Cardiac fibroblast (primary cell): ENCODE measurements around the gene CABLES1.
"Not testable (repeated sequence)": the region's sequence is repeated elsewhere in the genome, so short reads cannot be mapped to it uniquely, and the experiment has no call there.

Experiments used
- DNase-seq, 2 donors: peaks; one replicate each; pipeline versions ENCODE4 v3.0.0 to v3.0.0-alpha.2; 2010; ENCODE audit warnings: low read depth in 2 of 2
- H3K4me3 ChIP-seq, 2 donors: replicated peaks in 1 of 2; 1 replicate in 1 of 2; 2 replicates in 1 of 2; pipeline ENCODE4 v1.5.1; 2011; ENCODE audit warnings: low read depth in 2 of 2, low read length in 2 of 2, mild to moderate bottlenecking in 2 of 2, moderate library complexity in 1 of 2
- TF ChIP-seq, protein P1 (sequence below): IDR thresholded peaks from one replicate; pipeline ENCODE4 v1.5.1; 2011; ENCODE audit warnings: low read depth, mild to moderate bottlenecking, low read length, inconsistent platforms

Gene CABLES1

DNA sequence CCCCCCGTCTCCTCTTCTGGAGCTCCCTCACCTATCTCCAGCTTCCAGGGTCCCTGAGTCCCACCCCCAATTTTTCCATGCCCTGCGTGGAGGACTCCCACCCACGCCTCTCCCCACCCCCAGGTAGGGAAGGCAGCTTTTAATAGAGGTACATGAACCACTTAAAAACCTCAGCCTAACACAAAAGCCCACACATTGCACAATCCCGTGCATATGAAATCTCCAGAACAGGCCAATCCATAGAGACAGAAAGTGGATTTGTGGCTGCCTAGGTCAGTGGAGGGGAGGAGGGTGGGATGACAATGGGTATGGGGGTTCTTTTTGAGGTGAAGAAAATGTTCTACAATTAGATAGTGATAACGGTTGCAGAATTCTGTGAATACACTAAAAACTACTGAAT is 145.6 kb downstream of the CABLES1 start:
- DNase-seq: no peak
- TF ChIP-seq, protein P1, sequence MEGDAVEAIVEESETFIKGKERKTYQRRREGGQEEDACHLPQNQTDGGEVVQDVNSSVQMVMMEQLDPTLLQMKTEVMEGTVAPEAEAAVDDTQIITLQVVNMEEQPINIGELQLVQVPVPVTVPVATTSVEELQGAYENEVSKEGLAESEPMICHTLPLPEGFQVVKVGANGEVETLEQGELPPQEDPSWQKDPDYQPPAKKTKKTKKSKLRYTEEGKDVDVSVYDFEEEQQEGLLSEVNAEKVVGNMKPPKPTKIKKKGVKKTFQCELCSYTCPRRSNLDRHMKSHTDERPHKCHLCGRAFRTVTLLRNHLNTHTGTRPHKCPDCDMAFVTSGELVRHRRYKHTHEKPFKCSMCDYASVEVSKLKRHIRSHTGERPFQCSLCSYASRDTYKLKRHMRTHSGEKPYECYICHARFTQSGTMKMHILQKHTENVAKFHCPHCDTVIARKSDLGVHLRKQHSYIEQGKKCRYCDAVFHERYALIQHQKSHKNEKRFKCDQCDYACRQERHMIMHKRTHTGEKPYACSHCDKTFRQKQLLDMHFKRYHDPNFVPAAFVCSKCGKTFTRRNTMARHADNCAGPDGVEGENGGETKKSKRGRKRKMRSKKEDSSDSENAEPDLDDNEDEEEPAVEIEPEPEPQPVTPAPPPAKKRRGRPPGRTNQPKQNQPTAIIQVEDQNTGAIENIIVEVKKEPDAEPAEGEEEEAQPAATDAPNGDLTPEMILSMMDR: no peak

DNA sequence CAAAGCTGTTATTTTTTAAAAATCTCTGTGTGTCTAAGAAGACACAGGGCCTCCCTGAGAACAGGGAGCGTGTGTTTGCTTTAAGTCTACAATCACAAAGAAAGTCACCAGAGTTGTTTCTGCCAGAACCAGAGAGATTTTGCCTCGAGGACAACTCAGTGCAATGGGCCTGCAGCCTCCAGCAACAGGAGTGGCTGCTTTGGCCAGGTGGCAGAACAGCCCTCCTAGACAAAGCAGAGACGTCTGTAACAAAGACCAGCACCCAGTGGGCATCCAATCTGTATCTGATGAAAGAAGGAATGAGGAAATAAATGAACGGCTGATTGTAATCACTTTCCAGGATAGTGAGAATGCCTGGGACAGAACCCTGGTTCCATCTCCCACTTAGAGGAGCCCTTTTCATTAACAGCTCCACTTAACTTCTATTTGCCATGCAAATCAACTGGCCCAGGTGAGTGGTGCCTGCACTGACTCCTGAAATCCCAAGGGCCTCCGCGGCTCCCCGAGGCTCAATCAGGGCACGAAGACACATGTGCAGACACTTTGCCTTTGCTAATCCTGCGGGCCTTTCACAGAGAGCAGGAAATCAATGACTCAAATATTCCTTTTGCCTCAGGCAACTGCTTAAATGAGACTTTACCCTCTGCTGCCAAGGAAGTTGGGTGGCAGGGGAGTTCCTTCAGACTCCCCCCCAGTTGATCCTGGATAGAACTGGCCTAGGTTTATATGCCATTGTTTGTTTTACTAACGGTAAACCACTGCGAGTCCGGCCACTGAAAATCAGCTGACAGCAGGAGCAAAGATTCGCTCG is 146.5 kb downstream of the CABLES1 start:
- peak in 1 of 2 donors; percentile 21 for DNase-seq
- no peak overlapping the region for H3K4me3 ChIP-seq
- TF ChIP-seq, protein P1: no peak

More for the DNA sequence above, 145.6 kb downstream of the CABLES1 start:
- no peak overlapping the region for H3K4me3 ChIP-seq

DNA sequence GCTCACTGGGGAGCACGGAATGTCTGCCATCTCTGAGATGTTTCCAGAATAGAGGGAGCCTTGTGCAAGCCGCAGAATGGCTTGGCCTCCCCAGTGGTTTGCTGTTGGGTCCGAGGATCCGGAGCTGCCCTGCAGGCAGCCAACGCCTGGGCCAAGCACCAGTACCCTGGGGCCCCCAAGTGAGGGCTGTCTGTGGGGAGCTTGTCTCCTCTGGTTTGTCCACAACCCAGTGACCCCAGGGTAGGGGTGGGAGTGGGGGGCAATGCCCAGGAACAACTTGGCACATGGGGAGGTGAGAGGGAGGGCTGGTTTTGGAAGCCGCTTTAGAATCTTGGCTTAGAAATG is 147.1 kb downstream of the CABLES1 start:
- TF ChIP-seq, protein P1: no peak
- no peak for DNase-seq
- H3K4me3 ChIP-seq: no peak overlapping the region

DNA sequence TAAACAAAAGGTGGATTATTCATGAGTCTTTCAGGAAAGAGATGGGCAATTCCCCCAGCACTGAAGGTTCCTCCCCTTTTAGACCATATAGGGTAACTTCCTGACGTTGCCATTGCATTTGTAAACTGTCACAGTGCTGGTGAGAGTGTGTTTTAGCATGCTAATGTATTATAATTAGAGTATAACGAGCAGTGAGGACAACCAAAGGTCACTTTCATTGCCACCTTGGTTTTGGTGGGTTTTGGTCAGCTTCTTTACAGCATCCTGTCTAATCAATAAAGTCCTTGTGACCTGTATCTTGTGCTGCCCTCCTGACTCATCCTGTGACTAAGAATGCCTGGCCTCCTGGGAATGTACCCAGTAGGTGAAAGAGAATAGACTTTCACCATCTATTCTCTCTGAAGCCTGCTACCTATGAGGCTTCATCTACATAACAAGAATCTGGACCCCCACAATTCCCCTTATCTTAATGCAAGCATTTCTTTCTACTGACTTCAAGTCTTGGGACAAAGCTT is 148.7 kb downstream of the CABLES1 start:
- TF ChIP-seq, protein P1: no peak
- no peak overlapping the region for H3K4me3 ChIP-seq
- peak; percentile 21 to 66 for DNase-seq

DNA sequence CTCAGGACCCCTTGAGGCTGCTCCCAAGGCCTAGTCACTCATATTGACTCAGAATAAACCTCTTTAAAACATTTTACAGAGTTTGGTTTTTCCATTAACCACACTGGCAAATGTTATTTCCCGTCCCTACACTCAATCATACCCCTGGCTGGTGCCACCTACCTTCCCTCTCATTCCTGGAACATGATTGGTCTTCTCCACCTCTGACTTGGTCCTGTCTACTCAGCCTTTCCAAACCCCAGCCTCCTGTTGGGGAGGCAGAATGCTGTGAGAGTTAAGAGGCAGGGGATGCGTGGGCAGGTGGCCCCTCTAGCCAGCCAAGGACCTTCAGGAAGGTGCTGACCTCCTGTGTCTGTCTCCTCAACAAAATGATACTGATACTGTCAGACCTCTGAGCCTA is 149.3 kb downstream of the CABLES1 start:
- no peak for DNase-seq
- H3K4me3 ChIP-seq: no peak overlapping the region
- TF ChIP-seq, protein P1: no peak

DNA sequence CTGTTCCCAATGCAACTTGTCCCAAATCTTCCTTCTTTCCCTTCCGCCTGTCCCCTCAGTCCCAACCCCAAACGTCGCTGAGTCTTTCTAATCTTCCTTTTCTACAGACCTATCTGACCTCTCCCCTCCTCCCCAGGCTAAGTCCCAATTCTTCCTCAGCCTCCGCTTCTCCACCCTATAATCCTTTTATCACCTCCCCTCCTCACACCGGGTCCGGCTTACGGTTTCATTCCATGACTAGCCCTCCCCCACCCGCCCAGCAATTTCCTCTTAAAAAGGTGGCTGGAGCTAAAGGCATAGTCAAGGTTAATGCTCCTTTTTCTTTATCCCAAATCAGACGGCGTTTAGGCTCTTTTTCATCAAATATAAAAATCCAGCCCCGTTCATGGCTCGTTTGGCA is 150.3 kb downstream of the CABLES1 start:
- not testable (repeated sequence) for DNase-seq, H3K4me3 ChIP-seq

DNA sequence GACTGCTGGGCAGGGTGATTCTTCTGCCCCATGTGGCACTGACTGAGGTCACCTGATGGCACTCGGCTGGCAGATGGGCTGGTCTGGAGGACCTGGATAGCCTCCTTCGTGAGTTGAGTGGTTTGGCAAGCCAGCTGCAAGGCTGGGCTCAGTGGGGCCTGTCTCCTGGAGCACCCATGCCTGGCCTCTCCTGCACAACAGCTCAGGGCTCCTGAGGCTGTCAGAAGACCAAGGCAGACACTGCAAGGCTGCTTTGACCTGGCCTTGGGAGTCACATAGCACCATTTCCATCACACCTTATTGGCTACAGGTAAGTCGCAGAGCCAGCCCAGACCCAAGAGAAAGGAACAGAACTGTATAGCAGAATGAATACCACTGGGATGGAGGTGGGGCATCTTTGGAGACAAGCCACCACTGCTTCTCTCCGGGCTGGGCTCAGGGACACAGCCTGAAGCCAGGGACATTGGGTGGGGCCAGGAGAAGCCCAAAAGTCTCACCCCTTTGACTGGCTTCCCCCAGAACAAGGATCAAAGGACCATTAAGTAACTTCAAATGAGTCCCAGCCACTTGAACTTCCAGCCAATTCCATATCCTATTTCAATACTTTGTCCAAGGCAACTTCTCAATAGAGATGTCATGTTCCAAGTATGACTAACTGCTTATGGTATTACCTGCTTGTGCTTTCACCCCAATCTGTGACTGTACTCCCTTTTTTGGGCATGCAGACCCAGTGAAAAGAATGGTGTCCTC is 156.3 kb downstream of the CABLES1 start:
- no peak overlapping the region for H3K4me3 ChIP-seq
- peak; percentile 74 to 82 for DNase-seq
- TF ChIP-seq, protein P1: no peak
